Pulmonary artery endothelial cell (primary cell): Measurements from ENCODE around the gene MELK. TPM values are rescaled to one million over a fixed set of nuclear protein-coding genes. Genes with fewer than 3 reads are reported as not detected.
"Not testable (repeated sequence)": the region's sequence is repeated elsewhere in the genome, so short reads cannot be mapped to it uniquely, and the experiment has no call there.

Experiments used
- DNase-seq: peaks from one replicate; pipeline ENCODE4 v3.0.0-alpha.2; 2011; ENCODE audit warnings: low read depth, low spot score
- total RNA-seq: library from RNA; depleted of rRNA; stranded (reverse); fragments of >200 nt; gene quantifications from 2 replicates; pipeline ENCODE4 v1.2.3, GENCODE V29; 2014

The MELK gene
- 28.6 and 49.0 TPM in 2 replicates for total RNA-seq

- no peak for DNase-seq
Observed at GRCh38 chr9:36572515-36573418, at the start of gene MELK. Gene MELK, plus strand, starts transcription at chr9:36572895. Its CDS starts 8,787 bp downstream, at chr9:36581682.

- no peak for DNase-seq
Observed at GRCh38 chr9:36530224-36530623, 42.5 kb upstream of the MELK start.

GRCh38 chr9:36532353-36532752, 40.3 kb upstream of the MELK start:
- no peak for DNase-seq

GRCh38 chr9:36533726-36534125, 39.0 kb upstream of the MELK start:
- DNase-seq: not testable (repeated sequence)

DNA sequence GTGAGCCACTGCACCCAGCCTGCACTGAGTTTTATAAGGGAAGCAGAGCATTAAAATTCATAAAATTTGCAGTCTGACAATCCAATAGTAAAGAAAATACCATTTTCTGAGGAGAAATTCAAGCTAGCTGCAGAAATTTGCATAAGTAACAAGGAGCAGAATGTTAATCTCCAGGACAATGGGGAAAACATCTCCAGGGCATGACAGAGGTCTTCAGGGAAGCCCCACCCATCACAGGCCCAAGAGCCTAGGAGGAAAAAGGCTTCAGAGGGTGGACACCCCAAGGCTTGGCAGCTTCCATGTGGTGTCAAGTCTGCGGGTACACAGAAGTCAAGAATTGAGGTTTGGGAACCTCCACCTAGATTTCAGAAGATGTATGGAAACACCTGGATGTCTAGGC, 37.6 kb upstream of the MELK start:
- DNase-seq: no peak

DNA sequence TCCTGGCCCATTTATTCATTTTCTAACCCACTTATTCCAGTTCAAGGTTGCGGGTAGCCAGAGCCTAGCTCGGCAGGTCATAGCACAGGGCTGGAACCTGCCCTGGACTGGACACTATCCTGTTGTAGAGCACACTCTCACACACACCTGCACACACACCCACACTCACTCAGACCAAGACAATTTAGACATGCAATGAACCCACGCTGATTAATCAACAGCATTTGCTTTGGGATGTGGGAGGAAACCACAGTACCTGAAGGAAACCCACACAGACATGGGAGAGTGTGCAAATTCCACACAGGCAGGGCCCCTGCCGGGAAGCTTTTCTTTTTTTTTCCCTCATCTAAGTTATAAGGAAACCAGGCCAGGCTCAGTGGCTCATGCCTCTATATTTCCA, 34.8 kb upstream of the MELK start:
- no peak for DNase-seq

DNA sequence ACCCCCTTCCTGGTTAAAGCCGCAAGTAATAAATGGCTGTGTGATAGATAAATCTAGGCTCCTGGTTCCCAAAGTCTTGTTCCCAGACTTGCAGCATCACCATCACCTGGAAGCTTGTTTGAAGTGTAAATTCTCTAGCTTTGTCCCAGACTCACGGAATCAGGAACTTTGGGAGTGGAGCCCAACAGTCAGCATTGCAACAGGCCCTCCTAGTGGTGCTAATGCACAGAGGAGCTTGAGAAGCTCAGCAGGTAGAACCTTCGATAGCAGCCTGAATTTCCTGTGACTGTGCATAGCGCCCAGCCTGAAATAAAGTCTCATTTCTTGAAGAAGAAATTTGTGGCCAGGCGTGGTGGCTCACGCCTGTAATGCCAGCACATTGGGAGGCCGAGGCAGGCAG, 30.3 kb upstream of the MELK start:
- DNase-seq: no peak

GRCh38 chr9:36543916-36544315, 28.8 kb upstream of the MELK start:
- DNase-seq: no peak

DNA sequence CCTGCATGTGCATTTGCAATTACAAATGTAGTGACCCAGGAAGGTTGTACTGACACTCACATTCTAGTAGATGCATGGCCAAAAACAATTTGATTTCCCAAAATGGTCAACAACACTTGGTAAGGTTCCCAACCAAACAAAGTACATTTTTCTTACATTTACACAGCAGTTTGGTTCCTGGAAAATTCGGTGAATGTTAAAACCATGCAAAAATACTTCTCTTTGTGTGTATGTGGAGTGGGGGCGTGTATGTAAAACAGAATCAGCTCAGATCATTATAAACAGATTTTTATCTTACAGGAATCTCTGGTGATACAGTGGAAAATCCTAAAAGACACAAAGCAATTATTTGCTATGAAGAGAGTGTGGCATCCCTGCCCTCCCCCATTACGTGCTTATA, 25.1 kb upstream of the MELK start:
- no peak for DNase-seq

DNA sequence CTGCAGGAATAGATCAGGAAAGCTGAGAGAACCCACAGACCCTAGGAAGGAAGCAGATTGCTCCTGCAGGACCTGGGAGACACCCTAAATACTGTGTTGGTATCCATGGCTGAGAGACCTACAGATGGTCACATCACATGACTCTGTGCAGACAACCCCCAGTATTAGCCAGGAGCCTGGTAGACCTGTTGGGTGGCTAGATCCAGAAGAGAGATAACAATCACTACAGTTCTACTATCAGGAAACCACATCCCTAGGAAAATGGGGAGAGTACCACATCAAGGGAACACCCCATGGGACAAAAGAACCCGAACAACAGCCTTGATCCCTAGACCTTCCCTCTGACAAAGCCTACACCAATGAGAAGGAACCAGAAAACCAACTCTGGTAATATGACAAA, 24.2 kb upstream of the MELK start:
- no peak for DNase-seq

- no peak for DNase-seq
Observed at GRCh38 chr9:36550135-36550534, 22.6 kb upstream of the MELK start.

GRCh38 chr9:36550631-36551098, 22.0 kb upstream of the MELK start:
- not testable (repeated sequence) for DNase-seq

GRCh38 chr9:36551129-36551528, 21.6 kb upstream of the MELK start:
- no peak for DNase-seq

GRCh38 chr9:36551910-36552309, 20.8 kb upstream of the MELK start:
- no peak for DNase-seq

GRCh38 chr9:36559036-36559695, 13.5 kb upstream of the MELK start:
- no peak for DNase-seq

- no peak for DNase-seq
Observed at GRCh38 chr9:36560771-36561170, 11.9 kb upstream of the MELK start.

DNA sequence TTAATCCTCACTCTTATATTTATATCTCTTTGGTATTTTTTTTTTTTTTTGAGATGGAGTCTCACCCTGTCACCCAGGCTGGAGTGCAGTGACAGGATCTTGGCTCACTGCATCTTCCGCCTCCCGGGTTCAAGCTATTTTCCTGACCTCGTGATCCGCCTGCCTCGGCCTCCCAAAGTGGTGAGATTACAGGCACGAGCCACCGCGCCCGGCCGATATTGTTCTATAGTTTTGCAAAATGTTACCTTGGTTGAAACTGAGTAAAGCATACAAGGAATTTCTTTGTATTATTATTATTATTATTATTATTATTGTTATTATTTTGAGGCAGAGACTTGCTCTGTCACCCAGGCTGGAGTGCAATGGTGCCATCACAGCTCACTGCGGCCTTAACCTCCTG, 9.9 kb upstream of the MELK start:
- not testable (repeated sequence) for DNase-seq

DNA sequence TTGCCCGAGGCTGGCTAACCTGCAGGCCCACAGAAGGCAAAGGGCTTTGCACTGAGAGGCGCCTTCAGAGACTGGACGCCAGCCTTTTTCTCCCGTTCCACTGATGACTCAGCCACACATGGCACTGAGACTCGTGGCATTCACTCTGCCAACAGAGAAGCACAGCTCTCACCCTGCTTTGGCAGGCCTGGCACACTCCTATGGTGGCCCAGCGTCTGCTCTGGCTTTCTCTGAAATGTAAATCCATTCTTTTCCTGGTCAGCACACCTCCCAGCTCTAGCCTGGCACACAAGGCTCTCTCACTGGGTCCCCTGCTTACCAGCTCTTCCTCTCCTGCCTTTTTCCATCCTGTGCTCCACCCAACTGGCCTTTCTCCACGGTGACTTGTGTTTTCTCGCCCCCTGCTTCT, 5.9 kb upstream of the MELK start:
- DNase-seq: no peak

GRCh38 chr9:36568681-36569080, 4.0 kb upstream of the MELK start:
- not testable (repeated sequence) for DNase-seq

- no peak for DNase-seq
Observed at GRCh38 chr9:36571333-36571732, 1.4 kb upstream of the MELK start.

DNA sequence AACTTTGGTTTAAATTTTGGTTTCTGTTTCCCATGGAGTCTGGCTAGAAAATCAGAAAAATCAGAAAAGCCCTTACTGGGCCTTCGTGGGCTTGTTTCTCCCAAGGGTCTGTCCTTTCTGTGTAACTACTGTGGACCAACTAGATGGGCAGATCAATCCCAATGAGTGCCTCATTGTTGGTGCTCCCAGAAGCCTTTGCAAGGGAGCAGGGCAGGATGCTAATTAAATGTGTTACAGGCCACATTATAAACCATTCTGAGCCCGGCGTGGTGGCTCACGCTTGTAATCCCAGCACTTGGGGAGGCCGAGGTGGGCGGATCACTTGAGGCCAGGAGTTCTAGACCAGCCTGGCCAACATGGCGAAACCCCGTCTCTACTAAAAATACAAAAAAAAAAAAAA, 1.4 kb downstream of the MELK start:
- not testable (repeated sequence) for DNase-seq

- no peak for DNase-seq
Observed at GRCh38 chr9:36575411-36575882, 2.8 kb downstream of the MELK start.
